ENCODE results near the gene CBLC.
A peak's percentile ranks its signal among the peaks of the same experiment; 100 is the strongest.

GRCh38 chr19:44753932-44754749 lies 23.5 kb upstream of the CBLC start:
- TF ChIP-seq POLR2AphosphoS5 (IDR thresholded peaks at IDR 0.05), result peak; percentile 94
- peak in 2 of 6 experiments; percentile 6 to 13 for TF ChIP-seq CTCF (IDR thresholded peaks at IDR 0.05)
- TF ChIP-seq POLR2A (IDR thresholded peaks at IDR 0.05), result peak in 3 of 4 donors; percentile 32 to 73 (median 71)

Measured in upper lobe of left lung (tissue), 4 donors.